Activated CD4-positive, alpha-beta T cell treated with anti-CD3 and anti-CD28 coated beads for 1 hour (primary cell): ENCODE results near the gene FAAP24.
"Not testable (repeated sequence)": the region's sequence is repeated elsewhere in the genome, so short reads cannot be mapped to it uniquely, and the experiment has no call there.

Experiments
- DNase-seq: peaks from one replicate; pipeline ENCODE4 v3.0.0-alpha.2; 2020

The FAAP24 gene

DNA sequence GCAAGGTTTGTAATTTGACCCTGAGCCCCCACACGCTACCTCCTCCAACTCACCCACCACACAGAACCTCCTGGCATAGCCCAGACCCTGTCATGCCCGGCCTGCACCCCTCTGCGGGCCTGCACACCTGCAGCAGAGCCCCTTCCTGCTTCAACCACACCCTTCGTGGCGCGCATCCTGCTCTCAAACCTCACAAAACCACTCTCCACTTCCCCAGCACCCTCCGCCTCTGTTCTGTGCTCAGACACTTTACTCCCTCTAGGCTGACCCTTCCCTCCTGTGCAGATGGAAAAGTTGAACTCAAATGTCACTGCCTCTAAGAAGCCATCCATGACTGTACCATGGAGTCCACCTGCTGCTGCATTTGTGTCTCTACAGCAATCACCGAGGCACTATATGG lies 28.5 kb downstream of the FAAP24 start:
- no peak for DNase-seq

DNA sequence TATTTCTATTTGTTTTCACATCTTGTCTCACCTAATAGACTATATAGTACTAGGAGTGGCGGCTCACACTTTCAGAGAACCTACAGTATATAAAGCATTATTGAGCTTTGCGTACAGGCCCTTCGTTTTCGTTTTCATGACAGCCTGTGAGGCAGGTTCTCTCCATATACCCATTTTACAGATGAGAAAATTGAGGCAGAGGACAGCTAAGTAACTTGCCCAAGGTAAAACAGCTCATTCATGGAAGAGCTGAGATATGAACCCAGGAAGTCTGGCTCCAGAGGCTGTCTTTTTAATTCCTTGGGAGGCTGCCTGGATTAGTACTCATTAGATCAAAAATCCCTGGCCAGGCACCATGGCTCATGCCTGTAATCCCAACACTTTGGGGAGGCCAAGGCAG lies 28.9 kb downstream of the FAAP24 start:
- DNase-seq: no peak

DNA sequence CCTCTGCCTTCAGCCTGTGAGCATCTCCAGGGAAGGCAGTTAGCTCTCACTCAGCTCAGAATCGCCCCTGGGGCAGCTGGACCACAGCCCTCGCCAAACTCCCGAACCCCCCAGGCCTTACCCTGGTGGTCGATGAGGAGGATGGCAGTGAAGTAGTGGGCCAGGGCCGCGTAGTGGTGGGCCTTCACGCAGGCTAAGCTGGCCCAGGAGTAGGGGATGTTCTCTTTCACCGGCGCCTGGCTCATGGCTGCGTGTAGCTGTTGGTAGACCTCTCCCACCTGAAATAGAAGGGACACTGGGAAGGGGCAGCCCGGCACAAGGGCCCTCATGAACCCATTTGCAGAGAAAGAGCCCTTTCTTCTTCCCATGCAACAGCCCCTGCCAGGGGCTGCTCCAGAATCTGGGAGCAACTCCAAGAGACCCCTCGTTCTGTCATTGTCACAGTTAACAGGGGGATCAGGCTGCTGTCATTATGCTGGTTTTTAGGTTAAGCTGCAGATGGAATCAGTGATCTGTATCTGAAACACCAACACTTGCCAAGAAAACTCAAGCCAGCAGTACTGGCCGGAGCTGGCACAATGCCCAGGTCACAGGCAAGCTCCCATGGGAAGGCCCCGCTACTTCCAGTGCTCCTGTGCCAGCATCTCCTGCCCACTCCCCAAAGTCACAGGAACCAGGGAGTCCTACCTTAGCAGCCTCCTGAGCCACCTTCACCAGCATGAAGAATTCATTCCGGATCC lies 30.3 kb downstream of the FAAP24 start:
- not testable (repeated sequence) for DNase-seq

DNA sequence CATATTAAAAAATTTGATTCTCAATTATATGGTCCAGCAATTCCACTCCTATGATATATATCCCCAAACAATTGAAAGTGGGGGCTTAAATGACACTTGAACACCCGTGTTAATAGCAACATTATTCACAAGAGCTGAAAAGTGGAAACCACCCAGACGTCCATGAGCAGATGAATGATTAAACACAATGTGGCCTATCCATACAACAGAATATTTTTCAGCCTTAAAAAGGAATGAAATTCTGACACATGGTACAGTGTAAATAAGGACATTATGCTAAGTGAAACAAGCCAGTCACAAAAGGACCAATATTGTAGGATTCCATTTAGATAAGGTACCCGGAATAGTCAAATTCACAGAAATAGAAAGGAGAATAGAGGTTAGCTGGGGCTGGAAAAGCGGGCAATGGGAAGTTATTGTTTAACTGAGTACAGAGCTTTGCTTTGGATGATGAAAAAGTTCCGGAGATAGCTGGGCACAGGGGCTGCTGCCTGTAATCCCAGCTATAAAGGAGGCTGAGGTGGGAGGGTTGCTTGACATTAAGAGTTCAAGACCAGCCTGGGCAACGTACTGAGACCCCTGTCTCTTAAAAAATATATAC lies 31.5 kb downstream of the FAAP24 start:
- not testable (repeated sequence) for DNase-seq

DNA sequence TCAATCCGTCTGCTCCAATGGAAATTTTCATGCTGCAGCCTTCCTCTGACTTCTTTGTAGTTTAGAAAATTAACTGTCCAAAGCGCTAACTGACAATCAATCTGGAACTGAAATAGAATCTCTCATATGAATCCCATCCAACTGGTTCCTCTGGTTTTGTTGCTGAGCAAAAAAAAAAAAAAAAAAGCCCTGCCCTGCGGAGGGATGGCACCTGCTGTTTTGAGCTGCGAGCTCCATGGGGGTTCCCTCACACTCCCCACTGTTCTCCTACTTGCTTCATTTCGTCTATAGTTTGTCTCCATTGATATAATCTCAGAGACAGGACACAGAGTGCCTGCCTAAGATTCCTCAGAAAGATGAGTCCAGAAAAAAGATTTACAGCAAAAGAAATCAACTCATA lies 33.4 kb downstream of the FAAP24 start:
- DNase-seq: no peak

DNA sequence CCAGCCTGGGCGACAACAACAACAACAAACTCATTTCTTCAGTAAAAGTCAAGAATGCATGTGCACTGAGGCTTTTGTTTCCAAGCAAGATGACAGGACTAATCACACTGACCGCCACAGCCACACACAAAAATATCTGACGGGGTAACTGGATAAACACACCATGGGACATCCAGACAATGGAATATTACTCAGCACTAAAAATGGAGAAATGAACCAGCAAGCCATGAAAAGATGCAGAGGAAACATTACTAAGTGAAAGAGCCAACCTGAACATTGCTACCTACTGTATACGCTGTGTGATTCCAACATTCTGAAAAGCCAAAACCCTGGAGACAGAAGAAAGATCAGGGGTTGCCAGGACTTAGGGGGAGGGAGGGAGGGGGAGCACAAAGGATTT lies 36.7 kb downstream of the FAAP24 start:
- DNase-seq: no peak

DNA sequence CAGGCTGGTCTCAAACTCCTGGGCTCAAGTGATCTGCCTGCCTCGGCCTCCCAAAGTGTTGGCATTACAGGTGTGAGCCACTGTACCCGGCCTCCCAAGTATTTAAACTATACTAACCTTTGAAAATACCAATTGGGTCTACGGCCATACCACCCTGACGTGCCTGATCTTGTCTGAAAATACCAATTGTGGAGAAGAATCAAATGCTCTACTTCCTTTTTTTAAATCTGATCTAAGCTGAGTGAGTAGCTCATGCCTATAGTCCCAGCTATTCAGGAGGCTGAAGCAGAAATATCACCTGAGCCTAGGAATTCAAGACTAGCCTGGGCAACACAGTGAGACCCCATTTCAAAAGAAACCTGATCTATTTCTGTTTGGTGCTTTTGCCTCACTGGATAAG lies 38.8 kb downstream of the FAAP24 start:
- DNase-seq: not testable (repeated sequence)

DNA sequence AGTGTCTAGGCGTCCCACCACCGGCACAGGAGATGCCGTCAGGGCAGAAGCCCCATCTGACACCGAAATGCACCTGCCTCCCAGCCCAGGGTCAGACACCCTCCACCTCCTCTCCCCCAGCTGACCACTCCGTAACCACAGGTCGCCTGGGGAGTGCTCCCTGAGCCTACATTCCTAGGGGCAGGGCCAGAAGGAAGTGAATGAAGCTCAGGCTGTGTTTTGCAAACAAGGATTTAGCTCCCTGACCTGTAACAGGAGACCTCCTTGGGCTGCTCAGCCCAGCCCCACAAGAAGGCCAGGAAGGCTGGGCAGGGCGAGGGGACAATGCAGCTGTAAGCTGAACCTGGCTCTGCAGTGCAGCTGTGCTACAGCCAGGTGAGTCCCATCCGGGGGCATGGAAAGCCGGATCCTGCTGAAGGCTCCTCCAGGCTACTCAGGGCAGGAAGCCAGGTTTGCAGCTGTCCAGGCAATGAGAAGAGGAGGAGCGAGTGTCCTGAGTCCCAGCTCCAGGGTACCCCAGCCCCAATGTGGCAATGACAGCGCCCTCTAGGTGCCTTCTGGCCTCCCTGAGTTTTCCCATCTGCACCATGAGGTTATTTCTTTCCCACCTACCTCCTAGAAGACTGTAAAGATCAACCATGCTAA lies 50.6 kb downstream of the FAAP24 start:
- DNase-seq: no peak

DNA sequence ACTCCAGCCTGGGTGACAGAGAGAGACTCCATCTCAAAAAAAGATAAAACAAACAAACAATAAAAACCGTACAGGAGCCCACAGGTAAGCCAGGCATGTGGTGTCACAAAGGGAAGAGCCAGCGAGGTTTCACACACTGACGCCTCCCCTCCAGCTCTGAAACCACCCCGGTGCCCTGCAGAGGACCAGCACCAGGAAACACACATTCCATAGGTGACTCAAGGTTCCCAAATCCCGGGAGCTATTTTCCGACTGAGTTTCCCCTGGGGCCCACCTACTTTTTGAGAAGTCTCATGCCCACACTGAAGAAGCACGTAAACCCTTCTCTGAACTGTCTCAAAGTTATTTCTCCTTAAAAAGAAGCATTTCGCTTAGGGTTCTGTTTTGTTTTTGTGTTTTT lies 52.4 kb downstream of the FAAP24 start:
- no peak for DNase-seq

DNA sequence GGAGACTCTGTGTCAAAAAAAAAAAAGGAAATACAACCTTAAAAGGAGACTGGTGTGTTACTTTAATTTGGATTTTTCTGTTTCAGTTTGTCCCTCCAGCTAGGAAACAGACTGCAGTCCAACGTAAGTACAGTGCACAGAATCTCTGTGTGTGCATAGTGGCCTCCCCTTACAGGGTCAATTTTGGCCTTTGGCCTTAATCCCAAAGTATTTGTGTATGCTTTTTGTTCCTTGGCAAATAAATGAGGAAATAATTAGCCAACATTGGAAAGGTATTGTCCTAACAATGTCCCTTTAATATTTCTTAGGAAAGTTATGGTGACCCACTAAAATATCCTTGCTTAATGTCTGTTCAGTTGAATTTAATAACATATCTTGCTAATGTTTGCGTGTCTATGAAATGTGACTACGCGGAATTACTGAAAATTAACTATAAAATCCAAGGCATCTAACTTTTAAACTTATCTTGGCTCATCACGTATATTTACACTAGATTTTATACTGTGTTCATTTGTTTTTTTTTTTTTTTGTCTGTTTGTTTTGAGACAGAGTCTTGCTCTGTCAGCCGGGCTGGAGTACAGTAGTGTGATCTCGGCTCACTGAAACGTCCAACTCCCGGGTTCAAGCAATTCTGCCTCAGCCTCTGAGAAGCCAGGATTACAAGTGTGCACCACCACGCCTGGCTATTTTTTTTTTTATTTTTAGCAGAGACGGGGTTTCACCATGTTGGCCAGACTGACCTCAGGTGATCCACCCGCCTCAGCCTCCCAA lies 53.6 kb downstream of the FAAP24 start:
- not testable (repeated sequence) for DNase-seq

DNA sequence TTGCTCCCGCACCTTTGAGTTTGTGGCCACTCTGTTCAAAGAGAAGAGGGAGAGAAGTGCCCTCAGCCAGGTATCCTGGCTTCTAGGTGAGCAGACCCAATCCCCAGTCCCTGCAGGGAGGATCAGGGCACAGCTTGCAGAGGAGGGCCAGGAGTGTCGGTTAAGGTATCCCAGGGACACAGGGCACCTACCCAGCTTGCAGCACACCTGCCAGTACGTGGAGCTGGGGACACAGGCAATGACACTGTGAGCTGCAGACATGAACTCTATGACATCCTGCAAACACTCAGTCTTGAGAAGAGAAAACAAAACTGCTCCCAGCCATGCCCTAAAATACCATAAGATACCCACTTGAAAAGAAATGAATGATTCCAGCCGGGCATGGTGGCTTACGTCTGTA lies 54.6 kb downstream of the FAAP24 start:
- DNase-seq: not testable (repeated sequence)
